HG03064 (cell line): ENCODE data around the gene GRAMD1B.

Experiments
- ATAC-seq: cut with Tn5 transposase; IDR thresholded peaks from one replicate; pipeline ENCODE4 v1.9.1; 2021; ENCODE audit warnings: low read depth; ENCODE audit not compliant: unreplicated experiment

The GRAMD1B gene

GRCh38 chr11:123584186-123584585 lies 154.1 kb downstream of the GRAMD1B start:
- ATAC-seq: no peak

- ATAC-seq: no peak
Measured at GRCh38 chr11:123584737-123585136, 154.7 kb downstream of the GRAMD1B start.

GRCh38 chr11:123585206-123585605 lies 155.1 kb downstream of the GRAMD1B start:
- no peak for ATAC-seq

GRCh38 chr11:123585706-123586105 lies 155.6 kb downstream of the GRAMD1B start:
- ATAC-seq: no peak

- ATAC-seq: no peak
Measured at GRCh38 chr11:123586568-123586967, 156.5 kb downstream of the GRAMD1B start.

GRCh38 chr11:123587044-123587443 lies 157.0 kb downstream of the GRAMD1B start:
- ATAC-seq: no peak

- no peak for ATAC-seq
Measured at GRCh38 chr11:123587559-123587958, 157.5 kb downstream of the GRAMD1B start.

- no peak for ATAC-seq
Measured at GRCh38 chr11:123588117-123588863, 158.2 kb downstream of the GRAMD1B start.

- ATAC-seq: no peak
Measured at GRCh38 chr11:123588864-123589262, 158.8 kb downstream of the GRAMD1B start.

- ATAC-seq: no peak
Measured at GRCh38 chr11:123590296-123590912, 160.3 kb downstream of the GRAMD1B start.

- ATAC-seq: no peak
Measured at GRCh38 chr11:123593570-123593969, 163.5 kb downstream of the GRAMD1B start.

- no peak for ATAC-seq
Measured at GRCh38 chr11:123594188-123594901, 164.3 kb downstream of the GRAMD1B start.

- ATAC-seq: no peak
Measured at GRCh38 chr11:123594921-123595320, 164.9 kb downstream of the GRAMD1B start.

- ATAC-seq: no peak
Measured at GRCh38 chr11:123597859-123598258, 167.8 kb downstream of the GRAMD1B start.

- no peak for ATAC-seq
Measured at GRCh38 chr11:123601136-123601535, 171.1 kb downstream of the GRAMD1B start.

- no peak for ATAC-seq
Measured at GRCh38 chr11:123601743-123602142, 171.7 kb downstream of the GRAMD1B start.

GRCh38 chr11:123603666-123604065 lies 173.6 kb downstream of the GRAMD1B start:
- ATAC-seq: no peak

GRCh38 chr11:123607781-123608180 lies 177.7 kb downstream of the GRAMD1B start:
- ATAC-seq: no peak

GRCh38 chr11:123608371-123608770 lies 178.3 kb downstream of the GRAMD1B start:
- no peak for ATAC-seq

GRCh38 chr11:123608945-123609344 lies 178.9 kb downstream of the GRAMD1B start:
- ATAC-seq: no peak

GRCh38 chr11:123611698-123612097 lies 181.6 kb downstream of the GRAMD1B start:
- no peak for ATAC-seq
